Bronchial epithelial cell (primary cell): ENCODE measurements around the gene VAMP8. TPM values are rescaled to one million over a fixed set of nuclear protein-coding genes. Genes with fewer than 3 reads are reported as not detected.
A peak's percentile ranks its signal among the peaks of the same experiment; 100 is the strongest.

Source experiments
- DNase-seq: peaks from one replicate; pipeline ENCODE4 v3.0.0-alpha.2; 2010; ENCODE audit warnings: low read depth
- FAIRE-seq: peaks from 2 replicates; lab custom pipeline; 2011; peaks lifted over from hg19 to GRCh38; lab: Jason Lieb, UNC
- H3K27me3 ChIP-seq: 2 replicates; pipeline ENCODE4 v1.5.1; 2011; ENCODE audit warnings: low read length; ENCODE audit not compliant: control insufficient read depth, insufficient read depth
- H3K36me3 ChIP-seq: 2 replicates; pipeline ENCODE4 v1.5.1; 2011; ENCODE audit warnings: low read length; ENCODE audit not compliant: control insufficient read depth, insufficient read depth
- H3K4me3 ChIP-seq: 2 replicates; pipeline ENCODE4 v1.5.1; 2011; ENCODE audit warnings: mild to moderate bottlenecking, low read depth, low read length, control low read depth
- total RNA-seq: library from RNA; depleted of rRNA; stranded (reverse); fragments of >200 nt; gene quantifications from 2 replicates; pipeline ENCODE4 v1.2.1, GENCODE V29; 2014
- TF ChIP-seq, protein P1 (sequence below): IDR thresholded peaks from 2 replicates; pipeline ENCODE4 v1.5.1; 2011; ENCODE audit warnings: mild to moderate bottlenecking, moderate library complexity, low read length, control low read depth, inconsistent platforms; ENCODE audit not compliant: insufficient read depth, severe bottlenecking

The VAMP8 gene
- total RNA-seq, 1 donor from 2014 or later = 41.3 TPM

GRCh38 chr2:85580206-85580605 lies 2.8 kb downstream of the VAMP8 start:
- no peak for DNase-seq
- Histone ChIP-seq H3K4me3 (no peak overlapping the region), H3K27me3 (no peaks in the 10 kb centered on the region), H3K36me3 (peaks cover 8% of the 10 kb centered on the region)
- TF ChIP-seq, protein P1, sequence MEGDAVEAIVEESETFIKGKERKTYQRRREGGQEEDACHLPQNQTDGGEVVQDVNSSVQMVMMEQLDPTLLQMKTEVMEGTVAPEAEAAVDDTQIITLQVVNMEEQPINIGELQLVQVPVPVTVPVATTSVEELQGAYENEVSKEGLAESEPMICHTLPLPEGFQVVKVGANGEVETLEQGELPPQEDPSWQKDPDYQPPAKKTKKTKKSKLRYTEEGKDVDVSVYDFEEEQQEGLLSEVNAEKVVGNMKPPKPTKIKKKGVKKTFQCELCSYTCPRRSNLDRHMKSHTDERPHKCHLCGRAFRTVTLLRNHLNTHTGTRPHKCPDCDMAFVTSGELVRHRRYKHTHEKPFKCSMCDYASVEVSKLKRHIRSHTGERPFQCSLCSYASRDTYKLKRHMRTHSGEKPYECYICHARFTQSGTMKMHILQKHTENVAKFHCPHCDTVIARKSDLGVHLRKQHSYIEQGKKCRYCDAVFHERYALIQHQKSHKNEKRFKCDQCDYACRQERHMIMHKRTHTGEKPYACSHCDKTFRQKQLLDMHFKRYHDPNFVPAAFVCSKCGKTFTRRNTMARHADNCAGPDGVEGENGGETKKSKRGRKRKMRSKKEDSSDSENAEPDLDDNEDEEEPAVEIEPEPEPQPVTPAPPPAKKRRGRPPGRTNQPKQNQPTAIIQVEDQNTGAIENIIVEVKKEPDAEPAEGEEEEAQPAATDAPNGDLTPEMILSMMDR = no peak
- FAIRE-seq = no peak

GRCh38 chr2:85582492-85582891 lies 5.1 kb downstream of the VAMP8 start:
- FAIRE-seq (no peak), DNase-seq (no peak)
- Histone ChIP-seq H3K27me3 (no peaks in the 10 kb centered on the region), H3K36me3 (peaks cover 8% of the 10 kb centered on the region), H3K4me3 (no peak overlapping the region)
- TF ChIP-seq, protein P1 = no peak

DNA sequence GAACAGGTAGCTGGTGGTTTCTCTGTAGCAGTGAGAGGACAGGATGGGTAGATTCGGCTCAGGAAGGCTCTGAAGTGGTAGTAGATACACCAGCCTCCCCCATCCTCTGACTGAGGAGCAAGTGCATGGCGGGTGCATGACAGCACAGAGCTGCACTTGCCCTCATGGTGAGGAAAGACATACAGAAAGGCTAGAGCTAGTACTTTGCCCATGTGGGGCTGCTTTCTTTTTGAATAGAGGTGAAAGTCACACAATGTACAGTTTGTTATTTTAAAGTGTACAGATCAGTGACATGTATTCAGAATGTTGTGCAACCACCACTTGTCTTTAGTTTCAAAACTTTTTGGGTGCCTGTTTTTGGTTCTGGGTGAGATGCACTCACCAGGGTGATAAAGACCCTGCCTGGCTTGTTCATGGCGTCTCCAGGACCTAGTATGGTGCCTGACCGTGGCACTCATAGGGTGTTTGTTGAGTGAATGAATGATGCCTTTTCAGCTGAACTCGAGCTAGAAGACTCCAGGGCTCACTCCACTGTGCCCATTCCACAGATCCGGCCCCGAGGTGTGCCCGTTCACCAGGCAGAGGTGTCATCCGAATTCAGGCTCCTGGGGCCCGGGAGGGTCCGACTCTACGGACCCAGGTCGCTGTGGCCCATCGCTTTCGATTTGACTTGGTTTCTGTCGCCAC lies 6.4 kb downstream of the VAMP8 start:
- no peak for FAIRE-seq
- TF ChIP-seq, protein P1 = no peak
- Histone ChIP-seq H3K4me3 (no peak overlapping the region), H3K27me3 (no peaks in the 10 kb centered on the region), H3K36me3 (peaks cover 8% of the 10 kb centered on the region)
- no peak for DNase-seq

- TF ChIP-seq, protein P1 = no peak
- H3K27me3 ChIP-seq = no peaks in the 10 kb centered on the region
- peaks cover 8% of the 10 kb centered on the region for H3K36me3 ChIP-seq
- FAIRE-seq (no peak), DNase-seq (no peak)
- H3K4me3 ChIP-seq = no peak within 1 kb of the TSS
Observed at GRCh38 chr2:85584354-85584856, 7.0 kb downstream of the VAMP8 start, which contains the start of gene VAMP5. Gene VAMP5 (plus strand): TSS chr2:85584431. CDS start chr2:85584491, 60 bp downstream.

GRCh38 chr2:85584857-85585780 lies 7.7 kb downstream of the VAMP8 start:
- FAIRE-seq (no peak), DNase-seq (peak; percentile 87)
- H3K36me3 ChIP-seq = peaks cover 7% of the 10 kb centered on the region
- H3K4me3 ChIP-seq = no peak overlapping the region
- H3K27me3 ChIP-seq = no peaks in the 10 kb centered on the region
- TF ChIP-seq, protein P1 = no peak
